ENCODE measurements around the gene NAA60. TPM values are rescaled to one million over a fixed set of nuclear protein-coding genes. Genes with fewer than 3 reads are reported as not detected.

NAA60 gene
- total RNA-seq, 4 donors from 2014 or later: 17.0 to 31.7 (median 26.5) TPM

DNA sequence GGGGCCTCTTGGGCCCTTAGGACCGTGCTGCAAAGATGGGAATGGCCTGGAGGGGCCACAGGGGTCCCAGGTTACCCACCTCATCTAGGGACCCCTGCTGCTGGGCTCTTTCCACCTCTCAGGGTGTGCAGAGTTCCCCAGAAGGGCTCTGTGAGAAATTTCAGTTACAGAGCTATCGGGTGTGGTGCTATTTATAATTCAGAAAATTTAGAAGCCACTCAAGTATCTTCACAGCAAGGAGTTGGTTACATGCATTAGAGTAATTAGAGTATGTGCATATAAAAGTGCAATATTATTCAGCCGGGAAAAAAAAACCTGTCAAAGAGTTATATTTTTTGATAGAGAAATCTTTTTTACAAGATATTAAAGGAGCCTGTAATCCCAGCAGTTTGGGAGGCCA is 32.9 kb downstream of the NAA60 start:
- no peak for TF ChIP-seq CTCF (IDR thresholded peaks at IDR 0.05)
- ATAC-seq (ENCODE audit: low FRiP score) (no peak), DNase-seq (ENCODE audit: low spot score) (no peak)

GRCh38 chr16:3478242-3478925 is 34.9 kb downstream of the NAA60 start:
- no peak for ATAC-seq (ENCODE audit: low FRiP score)
- no peak for TF ChIP-seq CTCF (IDR thresholded peaks at IDR 0.05)
- no peak for DNase-seq (ENCODE audit: low spot score)

- TF ChIP-seq CTCF (IDR thresholded peaks at IDR 0.05): no peak
- DNase-seq (ENCODE audit: low spot score): no peak
- no peak for ATAC-seq (ENCODE audit: low FRiP score)
These were observed 36.3 kb downstream of the NAA60 start for GRCh38 chr16:3479654-3480216.

DNA sequence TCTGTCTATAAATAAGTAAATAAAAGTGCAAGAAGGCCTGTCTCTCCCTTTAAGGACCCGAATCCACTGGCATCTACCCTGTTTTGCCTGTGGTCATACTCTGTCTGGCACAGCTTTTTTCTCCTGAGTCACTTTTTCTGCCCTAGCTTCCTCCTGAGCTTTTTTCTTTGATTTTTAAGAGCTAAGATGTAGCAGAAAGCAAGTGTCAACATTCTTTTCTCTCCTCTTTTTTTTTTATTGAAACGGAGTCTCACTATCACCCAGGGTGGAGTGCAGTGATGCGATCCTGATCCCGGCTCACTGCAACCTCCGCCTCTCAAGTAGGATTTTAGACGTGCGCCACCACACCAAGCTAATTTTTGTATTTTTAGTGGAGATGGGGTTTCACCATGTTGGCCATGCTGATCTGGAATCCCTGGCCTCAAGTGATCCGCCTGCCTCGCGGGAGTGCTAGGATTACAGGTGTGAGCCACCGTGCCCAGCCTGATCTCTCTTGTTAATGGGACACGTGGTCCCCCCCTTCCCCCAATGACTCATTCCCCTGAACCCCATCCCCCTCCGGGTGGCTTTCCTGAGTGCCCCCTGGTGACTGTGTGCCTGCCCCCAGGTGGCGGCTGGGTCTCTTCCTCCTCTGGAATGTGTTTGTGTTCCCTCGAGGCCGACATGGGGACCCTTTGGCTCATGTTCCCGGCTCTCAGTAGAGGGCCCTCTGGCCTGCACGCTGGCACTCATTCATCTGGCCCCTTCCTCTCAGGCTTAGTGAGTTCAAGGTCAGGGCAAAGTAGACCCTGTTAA is 37.6 kb downstream of the NAA60 start:
- no peak for ATAC-seq (ENCODE audit: low FRiP score)
- no peak for DNase-seq (ENCODE audit: low spot score)
- TF ChIP-seq CTCF (IDR thresholded peaks at IDR 0.05): no peak

GRCh38 chr16:3481696-3482658 is 38.5 kb downstream of the NAA60 start:
- no peak for TF ChIP-seq CTCF (IDR thresholded peaks at IDR 0.05)
- no peak for ATAC-seq (ENCODE audit: low FRiP score)
- DNase-seq (ENCODE audit: low spot score): no peak

DNA sequence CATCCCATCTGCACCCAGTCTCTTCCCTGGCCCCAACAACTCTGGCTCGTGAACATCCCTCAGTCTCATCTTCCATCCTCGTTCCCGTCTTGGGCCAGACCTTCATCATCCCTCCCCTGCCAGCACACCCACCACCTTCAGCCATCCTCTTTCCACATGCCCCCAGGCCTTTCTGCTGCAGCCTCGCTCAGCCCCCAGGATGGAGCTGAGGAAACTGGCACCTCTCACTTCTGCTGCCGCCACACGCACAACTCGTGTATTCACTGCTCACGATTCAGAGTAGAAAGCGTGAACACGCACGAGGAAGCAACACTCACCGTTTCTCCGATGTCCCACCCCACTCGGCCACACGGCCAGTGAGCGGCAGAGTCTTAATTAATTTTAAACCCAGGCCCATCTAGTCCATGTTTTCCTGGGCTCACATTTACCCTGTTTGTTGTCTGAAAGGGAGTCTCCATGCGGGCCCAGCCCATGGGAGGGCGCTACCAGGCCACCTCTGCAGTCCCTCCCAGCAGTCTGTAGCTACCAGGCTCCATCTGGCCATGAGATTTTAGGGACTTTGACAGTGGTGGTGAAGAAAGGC is 39.3 kb downstream of the NAA60 start:
- TF ChIP-seq CTCF (IDR thresholded peaks at IDR 0.05): no peak
- no peak for ATAC-seq (ENCODE audit: low FRiP score)
- no peak for DNase-seq (ENCODE audit: low spot score)
